ENCODE results near the gene SMIM36. TPM values are rescaled to one million over a fixed set of nuclear protein-coding genes. Genes with fewer than 3 reads are reported as not detected.

SMIM36 gene
- total RNA-seq, result not detected in 2 replicates

- POLR2A ChIA-PET, result no interaction called here
- CTCF ChIA-PET, result interaction anchor here (1.0 to 4.3 kb wide), 4 partner anchors 154 to 518 kb away, joined by 3 to 55 read pairs (median 27); no protein-coding TSS in a partner anchor
- Mint-ChIP-seq H3K4me1 (peaks cover 4% of the 10 kb centered on the region), H3K9me3 (no peaks in the 10 kb centered on the region), H3K27me3 (peaks cover 5% of the 10 kb centered on the region), H3K4me3 (no peak within 1 kb of the TSS), H3K27ac (no peak within 1 kb of the TSS), H3K36me3 (ENCODE audit: low read depth) (no peaks in the 10 kb centered on the region)
- TF ChIP-seq CTCF (IDR thresholded peaks at IDR 0.05), result no peak
- ATAC-seq (ENCODE audit: low read depth), result no peak
- no peak for DNase-seq
- intact Hi-C loops (cut with micrococcal nuclease), result loop anchor here (5.0 kb wide), 1 partner anchor 459 kb away; no protein-coding TSS in a partner anchor
Observed at GRCh38 chr17:55510986-55511721, at the start of gene SMIM36. SMIM36 (minus strand) TSS chr17:55511452.

GRCh38 chr17:55555772-55556171 lies 44.5 kb upstream of the SMIM36 start:
- ChIA-PET CTCF (no interaction called here), POLR2A (no interaction called here)
- no peak overlapping the region for H3K4me3 Mint-ChIP-seq
- no peaks in the 10 kb centered on the region for H3K9me3 Mint-ChIP-seq
- H3K27me3 Mint-ChIP-seq, result peaks cover 7% of the 10 kb centered on the region
- TF ChIP-seq CTCF (IDR thresholded peaks at IDR 0.05), result no peak
- no peaks in the 10 kb centered on the region for H3K4me1 Mint-ChIP-seq
- no peak for ATAC-seq (ENCODE audit: low read depth)
- DNase-seq, result no peak
- no peak overlapping the region for H3K27ac Mint-ChIP-seq
- no peaks in the 10 kb centered on the region for H3K36me3 Mint-ChIP-seq (ENCODE audit: low read depth)
- intact Hi-C loops (cut with micrococcal nuclease), result no loop called here

GRCh38 chr17:55549140-55549539 lies 37.9 kb upstream of the SMIM36 start:
- ChIA-PET POLR2A (no interaction called here), CTCF (interaction anchor here (1.3 to 1.7 kb wide), 3 partner anchors 22 to 169 kb away, joined by 4 to 8 read pairs (median 5); no protein-coding TSS in a partner anchor)
- Mint-ChIP-seq H3K27ac (no peak overlapping the region), H3K27me3 (peaks cover 3% of the 10 kb centered on the region), H3K4me3 (no peak overlapping the region), H3K9me3 (no peaks in the 10 kb centered on the region), H3K4me1 (no peaks in the 10 kb centered on the region), H3K36me3 (ENCODE audit: low read depth) (no peaks in the 10 kb centered on the region)
- ATAC-seq (ENCODE audit: low read depth) (no peak), DNase-seq (no peak)
- intact Hi-C loops (cut with micrococcal nuclease), result loop anchor here (1.0 kb wide), 1 partner anchor 52 kb away; no protein-coding TSS in a partner anchor
- no peak for TF ChIP-seq CTCF (IDR thresholded peaks at IDR 0.05)

- H3K27me3 Mint-ChIP-seq, result peaks cover 7% of the 10 kb centered on the region
- H3K4me1 Mint-ChIP-seq, result no peaks in the 10 kb centered on the region
- TF ChIP-seq CTCF (IDR thresholded peaks at IDR 0.05), result no peak
- H3K36me3 Mint-ChIP-seq (ENCODE audit: low read depth), result no peaks in the 10 kb centered on the region
- intact Hi-C loops (cut with micrococcal nuclease), result no loop called here
- DNase-seq, result no peak
- ChIA-PET POLR2A (interaction anchor here (0.6 kb wide), 1 partner anchor 459 kb away, joined by 3 read pairs; no protein-coding TSS in a partner anchor), CTCF (interaction anchor here (1.3 to 1.7 kb wide), 3 partner anchors 15 to 95 kb away, joined by 4 to 8 read pairs (median 4); no protein-coding TSS in a partner anchor)
- no peaks in the 10 kb centered on the region for H3K9me3 Mint-ChIP-seq
- no peak overlapping the region for H3K27ac Mint-ChIP-seq
- H3K4me3 Mint-ChIP-seq, result no peak overlapping the region
- ATAC-seq (ENCODE audit: low read depth), result no peak
Observed at GRCh38 chr17:55546991-55547664, 35.9 kb upstream of the SMIM36 start.

- POLR2A ChIA-PET, result interaction anchor here (0.6 kb wide), 1 partner anchor 459 kb away, joined by 3 read pairs; no protein-coding TSS in a partner anchor
- no peak for TF ChIP-seq CTCF (IDR thresholded peaks at IDR 0.05)
- Mint-ChIP-seq H3K4me3 (no peak overlapping the region), H3K27ac (no peak overlapping the region), H3K36me3 (ENCODE audit: low read depth) (no peaks in the 10 kb centered on the region), H3K4me1 (no peaks in the 10 kb centered on the region), H3K9me3 (no peaks in the 10 kb centered on the region), H3K27me3 (peaks cover 8% of the 10 kb centered on the region)
- CTCF ChIA-PET, result interaction anchor here (1.1 to 2.0 kb wide), 2 partner anchors 20 to 55 kb away, joined by 3 to 8 read pairs; no protein-coding TSS in a partner anchor
- intact Hi-C loops (cut with micrococcal nuclease), result no loop called here
- ATAC-seq (ENCODE audit: low read depth) (no peak), DNase-seq (no peak)
Observed at GRCh38 chr17:55546481-55546880, 35.2 kb upstream of the SMIM36 start.

Measured in activated B cell treated with CpG ODN at 0.5 μM for 24 hours (primary cell).